Panc1 (cell line): ENCODE data around the gene FOXK2.

Source experiments
- CTCF ChIP-seq: fragments of 450-650 bp; IDR thresholded peaks from 2 replicates; pipeline ENCODE4 v1.5.1; 2017; ENCODE audit warnings: mild to moderate bottlenecking
- POLR2AphosphoS5 ChIP-seq: IDR thresholded peaks from 2 replicates; pipeline ENCODE4 v1.6.1; 2012; ENCODE audit warnings: mild to moderate bottlenecking, low read depth, low read length, moderate library complexity
- REST ChIP-seq, 2 experiments: IDR thresholded peaks; 2 replicates each; pipeline ENCODE4 v1.6.1; 2011 to 2012; ENCODE audit warnings: low read depth in 2 of 2, control low read depth in 1 of 2, low read length in 1 of 2, mild to moderate bottlenecking in 1 of 2, moderate library complexity in 1 of 2; ENCODE audit not compliant: insufficient read depth in 1 of 2
- SIN3A ChIP-seq: IDR thresholded peaks from 2 replicates; pipeline ENCODE4 v1.6.1; 2012; ENCODE audit warnings: low read depth, mild to moderate bottlenecking, low read length, moderate library complexity, borderline replicate concordance; ENCODE audit not compliant: insufficient read depth
- TCF7L2 ChIP-seq: IDR thresholded peaks from 2 replicates; pipeline ENCODE4 v1.6.1; 2011; ENCODE audit warnings: mild to moderate bottlenecking, low read depth, low read length, inconsistent platforms

- TF ChIP-seq CTCF (no peak), POLR2AphosphoS5 (no peak), TCF7L2 (no peak), REST (IDR thresholded peaks at IDR 0.05; ENCODE audit: insufficient read depth in 1 of 2, low read depth in 2 of 2, low read length in 1 of 2) (no peak), SIN3A (no peak)
Observed at GRCh38 chr17:82590216-82590615, 70.7 kb downstream of the FOXK2 start.
